Psoas muscle (tissue), 8 donors: ENCODE data around the gene CD300LF. TPM values are rescaled to one million over a fixed set of nuclear protein-coding genes. Genes with fewer than 3 reads are reported as not detected.

Source experiments
- ATAC-seq, 4 donors: fragments of 200-7000 bp; cut with Tn5 transposase; one replicate each; pipeline ENCODE4 v1.9.1; 2020; ENCODE audit warnings: moderate library complexity in 3 of 4, mild to moderate bottlenecking in 2 of 4
- DNase-seq, 2 donors: peaks; one replicate each; pipeline ENCODE4 v3.0.0-alpha.2; 2020
- H3K27ac ChIP-seq: fragments of 200-600 bp; one replicate; pipeline ENCODE4 v1.8.0; 2022
- H3K27me3 ChIP-seq, 3 donors: fragments of 200-600 bp in 1 of 3; one replicate each; pipeline versions ENCODE4 v1.6.1 to v1.8.0; 2013 to 2022; ENCODE audit warnings: low read length in 2 of 3, mild to moderate bottlenecking in 2 of 3, moderate library complexity in 1 of 3; ENCODE audit not compliant: insufficient read depth in 3 of 3
- H3K36me3 ChIP-seq, 2 donors: fragments of 200-600 bp in 1 of 2; one replicate each; pipeline versions ENCODE4 v1.6.1 to v1.8.0; 2013 to 2022; ENCODE audit warnings: low read depth in 1 of 2, mild to moderate bottlenecking in 1 of 2, moderate library complexity in 1 of 2; ENCODE audit not compliant: insufficient read depth in 1 of 2
- H3K4me1 ChIP-seq: fragments of 200-600 bp; one replicate; pipeline ENCODE4 v1.8.0; 2022
- H3K4me3 ChIP-seq: fragments of 200-600 bp; one replicate; pipeline ENCODE4 v1.8.0; 2022; ENCODE audit warnings: mild to moderate bottlenecking
- H3K9me3 ChIP-seq: fragments of 200-600 bp; one replicate; pipeline ENCODE4 v1.8.0; 2022
- CTCF ChIP-seq: fragments of 200-600 bp; IDR thresholded peaks from one replicate; pipeline ENCODE4 v1.8.0; 2022; ENCODE audit warnings: antibody characterized with exemption
- WGBS, 3 donors: extraction: QIAGEN DNeasy Blood & Tissue Kit; methylation state at CpG; one replicate each; pipeline versions ENCODE4 v1.1.6 to v1.1.7; 2013; 5-methylcytosine and 5-hydroxymethylcytosine counted together
- intact Hi-C, 2 donors: fragments of 100-400 bp; cut with DNase I; formaldehyde crosslinking; loops; one replicate each; pipeline versions ENCODE4 v1.11.0 to v1.14.2; 2022
- polyA plus RNA-seq, 3 donors: library from polyadenylated mRNA; stranded (reverse); fragments of 200-250 nt; gene quantifications; one replicate each; pipeline ENCODE4 v1.2.3, GENCODE V29; 2013
- total RNA-seq, 4 donors: library from RNA; stranded (reverse); fragmentation: NEBNext Ultra II Directional in 2 of 4; extraction: Animal tissue kit (Norgen Biotek cat#: 25700) in 2 of 4; gene quantifications; one replicate each; pipeline versions ENCODE4 v1.2.1 to v1.2.4, GENCODE V29; 2021 to 2023
- donor health status: healthy with polysubstance abuse.
- donor health status: DM: no; HTN: no; CAD: no; lungs with moderate emphysema.
- donor health status: Bipolar disorder and iron deficiency.
- donor health status: healthy.
- donor health status: DM: yes; HTN: yes; CAD: no.
- donor health status: DM: no; HTN: no; CAD: no.
- donor health status: DM: no; HTN: no; CAD: no.
- donor health status: DM: yes; HTN: yes; CAD: no.

Gene CD300LF
- total and polyA plus RNA-seq, 7 donors = 0.09 to 0.39 (median 0.24) TPM; not detected in 3

- Histone ChIP-seq H3K9me3 (no peaks in the 10 kb centered on the region), H3K4me3 (peak within 1 kb of the TSS; percentile 80), H3K27me3 (peaks cover 0 to 11% (median 1%) of the 10 kb centered on the region in 3 donors), H3K4me1 (peaks cover 11% of the 10 kb centered on the region), H3K36me3 (no peaks in the 10 kb centered on the region), H3K27ac (peak within 1 kb of the TSS; percentile 73)
- no peak for TF ChIP-seq CTCF
- WGBS, 3 donors = 0 to 1% (median 1%) methylated on average over 62 to 90 of the region's 90 CpGs
- DNase-seq = peak; percentile 96
- intact Hi-C loops = loop anchor here in 1 of 2 donors (5.0 kb wide), 1 partner anchor 209 kb away; no protein-coding TSS in a partner anchor
- peak; percentile 92 to 96 (median 94) for ATAC-seq
These were observed 36.0 kb upstream of the CD300LF start, which contains the start of gene NHERF1 for GRCh38 chr17:74748529-74749278. Gene NHERF1, plus strand, starts transcription at chr17:74748628. Its CDS starts 219 bp downstream, at chr17:74748847.

DNA sequence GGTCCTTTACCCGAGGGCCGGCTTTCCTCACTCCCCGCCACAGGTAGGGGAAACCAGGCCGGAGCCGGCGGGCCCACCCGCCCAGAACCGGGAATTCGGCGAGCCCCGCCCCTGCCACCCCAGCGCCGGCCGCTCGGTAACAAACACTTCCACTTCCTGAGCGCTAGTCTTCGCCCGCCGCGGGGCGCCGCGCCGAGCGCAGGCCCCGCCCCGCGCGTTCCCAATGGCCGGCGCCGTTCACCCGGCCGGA lies 35.5 kb upstream of the CD300LF start:
- ATAC-seq = no peak
- WGBS, 3 donors = 0% methylated on average over 27 to 34 of the region's 34 CpGs
- Histone ChIP-seq H3K27ac (peak overlapping the region; percentile 73), H3K9me3 (no peaks in the 10 kb centered on the region), H3K4me1 (peaks cover 11% of the 10 kb centered on the region), H3K27me3 (peaks cover 0 to 7% (median 1%) of the 10 kb centered on the region in 3 donors), H3K4me3 (peak overlapping the region; percentile 80), H3K36me3 (no peaks in the 10 kb centered on the region)
- no peak for TF ChIP-seq CTCF
- intact Hi-C loops = loop anchor here in 1 of 2 donors (5.0 kb wide), 1 partner anchor 209 kb away; no protein-coding TSS in a partner anchor
- no peak for DNase-seq

DNA sequence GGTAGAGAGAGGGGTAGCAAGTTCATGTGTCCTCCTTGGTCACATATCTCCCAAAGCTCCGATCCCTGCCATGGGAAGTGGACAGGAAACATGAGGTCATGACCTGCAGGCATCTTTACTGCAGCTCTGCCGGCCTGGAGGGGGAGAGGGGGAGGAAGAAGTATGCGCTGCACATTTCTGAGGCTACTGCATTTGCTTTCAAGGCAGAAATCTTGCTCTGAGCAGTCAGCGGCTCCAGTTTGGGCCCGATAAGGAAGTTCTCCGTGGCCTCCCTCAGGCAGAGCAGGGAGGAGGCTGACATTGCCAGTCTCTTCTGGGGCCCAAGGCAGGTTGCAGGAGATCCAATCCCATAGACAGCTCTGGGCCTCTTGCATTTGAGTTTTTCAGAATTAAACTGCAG lies 34.2 kb upstream of the CD300LF start:
- H3K4me3 ChIP-seq = no peak overlapping the region
- intact Hi-C loops = loop anchor here in 1 of 2 donors (5.0 kb wide), 1 partner anchor 210 kb away; no protein-coding TSS in a partner anchor
- no peak for TF ChIP-seq CTCF
- H3K27ac ChIP-seq = no peak overlapping the region
- no peaks in the 10 kb centered on the region for H3K36me3 ChIP-seq
- H3K27me3 ChIP-seq = peaks cover 0 to 7% (median 1%) of the 10 kb centered on the region in 3 donors
- 54 to 66% (median 55%) methylated on average over 6 of the region's 6 CpGs for WGBS, 3 donors
- DNase-seq (no peak), ATAC-seq (no peak)
- H3K9me3 ChIP-seq = no peaks in the 10 kb centered on the region
- peaks cover 11% of the 10 kb centered on the region for H3K4me1 ChIP-seq

DNA sequence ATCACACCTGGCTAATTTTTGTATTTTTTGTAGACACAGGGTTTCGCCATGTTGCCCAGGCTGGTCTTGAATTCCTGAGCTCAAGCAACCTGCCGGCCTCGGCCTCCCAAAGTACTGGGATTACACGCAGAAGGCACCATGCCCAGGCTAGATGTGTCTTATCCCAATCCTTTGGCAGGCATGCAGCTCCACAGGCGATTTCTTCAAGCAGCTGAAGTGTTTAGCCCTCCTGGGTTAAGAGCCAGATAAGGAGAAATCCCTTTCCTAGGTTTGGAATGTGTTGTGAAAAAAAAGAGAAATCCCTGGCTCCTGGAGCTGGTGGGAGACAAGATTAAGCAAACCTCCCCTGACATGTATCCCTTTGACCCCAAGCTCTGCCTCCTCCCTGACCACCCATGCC lies 33.7 kb upstream of the CD300LF start:
- H3K4me3 ChIP-seq = no peak overlapping the region
- 80 to 93% (median 86%) methylated on average over 5 of the region's 5 CpGs for WGBS, 3 donors
- intact Hi-C loops = loop anchor here in 1 of 2 donors (5.0 kb wide), 1 partner anchor 211 kb away; no protein-coding TSS in a partner anchor
- TF ChIP-seq CTCF = no peak
- no peak for DNase-seq
- peaks cover 0 to 8% (median 1%) of the 10 kb centered on the region in 3 donors for H3K27me3 ChIP-seq
- H3K36me3 ChIP-seq = no peaks in the 10 kb centered on the region
- H3K4me1 ChIP-seq = peaks cover 11% of the 10 kb centered on the region
- ATAC-seq = no peak
- H3K27ac ChIP-seq = no peak overlapping the region
- H3K9me3 ChIP-seq = no peaks in the 10 kb centered on the region
